CD4-positive, alpha-beta T cell treated with Interleukin-21 for 1 hour (primary cell): ENCODE results near the gene TAOK1.

Source experiments
- DNase-seq: peaks from one replicate; pipeline ENCODE4 v3.0.0-alpha.2; 2020

Gene TAOK1

GRCh38 chr17:29586676-29587469, 196.7 kb downstream of the TAOK1 start:
- no peak for DNase-seq

DNA sequence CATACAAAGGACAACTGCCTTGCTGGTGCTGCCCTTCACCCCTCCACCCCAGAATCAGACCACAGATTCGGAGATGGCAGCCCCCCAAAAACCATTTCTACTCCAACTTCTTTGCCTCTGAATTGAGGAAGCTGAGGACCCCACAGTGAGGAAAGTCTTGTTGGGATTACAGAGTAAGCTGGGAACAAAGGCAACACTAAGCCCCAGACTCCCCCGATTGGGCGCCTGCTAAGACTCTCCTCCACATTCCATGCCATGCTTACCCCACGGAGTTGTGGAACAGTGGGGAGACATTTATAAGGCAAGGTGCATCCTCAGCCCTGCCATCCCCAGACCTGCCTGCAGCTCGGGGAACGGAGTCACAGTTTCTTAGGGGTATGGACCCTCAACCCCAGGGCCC, 197.4 kb downstream of the TAOK1 start:
- DNase-seq: no peak

GRCh38 chr17:29588017-29588561, 197.9 kb downstream of the TAOK1 start:
- no peak for DNase-seq

- peak; percentile 53 for DNase-seq
These were observed 198.6 kb downstream of the TAOK1 start for GRCh38 chr17:29588562-29589411.

DNA sequence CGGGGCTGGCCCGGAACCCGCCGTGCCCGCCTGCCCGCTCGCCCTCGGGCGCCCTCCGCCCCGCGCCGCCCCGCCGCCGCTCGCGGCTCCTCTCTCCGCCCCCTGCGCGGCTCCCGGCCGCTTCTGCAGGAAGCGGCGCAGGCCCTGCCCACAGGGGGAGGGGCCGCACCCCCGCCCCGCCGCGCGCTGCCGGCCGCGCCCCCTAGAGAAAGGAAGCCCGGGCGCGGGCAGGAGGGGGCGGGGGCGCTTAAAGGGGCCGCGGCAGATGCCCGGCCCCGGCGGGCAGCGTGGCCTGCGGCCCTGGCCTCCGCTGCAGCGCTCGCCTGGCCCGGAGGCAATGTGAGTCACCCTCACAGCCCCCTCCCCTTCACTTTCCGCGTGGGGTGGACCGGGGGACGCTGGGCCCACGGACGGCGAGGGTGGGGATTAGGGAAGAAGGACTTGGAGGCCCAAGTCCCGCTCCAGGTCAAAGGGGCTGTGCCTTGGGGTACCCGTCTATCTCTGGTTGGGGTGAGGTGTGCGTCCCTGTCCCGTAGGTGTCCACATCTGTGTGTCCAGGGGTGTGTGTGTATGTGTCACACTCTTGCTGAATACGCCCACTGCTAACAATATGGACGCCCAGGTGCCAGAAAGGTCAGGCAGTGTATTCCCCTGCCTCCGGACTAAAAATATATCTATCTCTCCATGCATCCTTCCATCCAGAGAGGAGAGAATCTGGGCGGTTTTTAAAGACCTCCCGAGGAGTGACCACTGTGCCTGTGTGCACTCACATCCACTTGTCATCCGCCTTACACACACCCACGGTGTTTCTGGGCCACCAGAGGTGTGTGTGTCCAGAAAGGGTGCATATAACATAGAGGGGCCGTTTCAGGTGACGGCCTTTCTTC, 199.6 kb downstream of the TAOK1 start, which contains the start of gene GIT1:
TSS of gene GIT1 (minus strand) at position 125 of the 887 bp plus-strand sequence. CDS start 270 bp downstream, outside the sequence.
- peak; percentile 87 for DNase-seq

DNA sequence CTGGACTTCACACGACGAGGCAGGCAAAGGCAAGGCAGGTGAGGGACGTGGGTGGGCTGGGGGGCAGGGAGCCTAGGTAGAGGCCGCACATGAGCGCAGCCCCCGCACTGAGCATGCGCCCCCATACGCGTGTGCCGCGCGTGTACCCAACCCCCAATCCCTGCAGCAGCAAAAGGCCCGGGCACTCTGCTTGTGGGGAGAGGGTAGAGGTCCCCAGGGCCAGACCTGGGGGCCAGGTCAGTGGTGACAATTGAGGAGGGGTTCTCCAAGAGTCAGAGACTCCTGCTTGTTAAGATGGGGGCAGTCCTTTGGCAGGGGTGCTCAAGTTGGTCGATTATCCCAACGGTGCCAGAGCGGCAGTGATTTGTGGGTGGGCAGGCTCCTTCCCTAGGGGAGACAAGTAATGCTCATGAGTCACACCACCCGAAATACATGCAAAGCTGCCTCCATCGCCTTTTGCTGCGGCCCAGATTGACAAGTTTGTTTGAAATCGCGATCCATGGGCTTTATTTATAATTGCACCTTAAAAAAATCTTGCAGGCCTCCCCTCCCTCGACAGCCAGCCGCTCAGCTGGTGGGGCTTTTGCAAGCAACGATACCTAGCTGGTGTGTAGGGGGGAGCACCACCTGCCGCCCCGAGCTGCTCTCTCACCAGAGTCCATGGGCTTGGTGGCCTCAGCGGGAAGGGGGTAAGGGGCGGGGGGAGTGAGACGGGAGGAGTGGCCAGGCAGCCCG, 200.4 kb downstream of the TAOK1 start:
- peak; percentile 22 for DNase-seq

- peak; percentile 30 for DNase-seq
These were observed 201.1 kb downstream of the TAOK1 start for GRCh38 chr17:29591146-29591736.

DNA sequence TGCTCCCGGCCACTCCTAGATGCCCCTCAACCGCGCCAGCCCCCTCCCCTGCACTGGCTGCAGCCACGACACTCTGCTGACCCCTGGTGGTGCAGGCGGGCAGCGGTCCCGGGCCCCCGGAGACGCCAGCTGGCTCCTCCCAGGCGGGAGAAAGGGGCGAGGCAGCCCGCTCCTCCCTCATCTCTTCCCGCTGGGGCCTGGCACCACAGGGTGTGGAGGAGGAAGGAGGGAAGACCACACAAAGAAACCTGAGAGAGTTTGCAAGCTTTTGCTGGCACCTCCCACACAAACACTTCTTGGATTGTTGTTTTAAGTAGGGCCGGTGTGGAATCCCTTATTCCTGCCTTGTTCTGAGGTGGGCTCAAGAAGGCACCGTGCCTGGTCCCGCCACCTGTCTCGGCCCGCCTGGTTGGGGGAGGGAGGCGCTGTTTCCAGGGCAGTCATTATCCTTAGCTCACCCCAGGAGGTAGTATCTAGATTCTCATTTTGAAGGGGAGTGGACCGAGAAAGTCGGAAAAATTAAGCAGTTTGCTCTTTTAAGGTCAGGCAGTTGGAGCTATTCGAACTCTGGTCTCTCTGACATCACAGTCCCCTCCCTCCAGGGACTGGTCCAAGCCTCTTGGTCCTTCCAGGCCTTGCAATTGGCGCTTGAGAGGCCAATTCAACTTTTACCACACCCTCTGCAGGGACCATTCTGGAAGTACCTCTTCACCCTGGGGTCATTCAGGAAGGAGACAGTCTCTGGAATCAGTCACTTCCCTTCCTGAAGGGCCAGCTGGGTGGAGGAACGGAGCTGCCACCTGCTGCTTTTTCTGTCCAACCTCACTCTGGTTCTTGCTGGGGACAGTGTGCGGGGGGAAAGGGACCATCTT, 201.8 kb downstream of the TAOK1 start:
- DNase-seq: peak; percentile 78

DNA sequence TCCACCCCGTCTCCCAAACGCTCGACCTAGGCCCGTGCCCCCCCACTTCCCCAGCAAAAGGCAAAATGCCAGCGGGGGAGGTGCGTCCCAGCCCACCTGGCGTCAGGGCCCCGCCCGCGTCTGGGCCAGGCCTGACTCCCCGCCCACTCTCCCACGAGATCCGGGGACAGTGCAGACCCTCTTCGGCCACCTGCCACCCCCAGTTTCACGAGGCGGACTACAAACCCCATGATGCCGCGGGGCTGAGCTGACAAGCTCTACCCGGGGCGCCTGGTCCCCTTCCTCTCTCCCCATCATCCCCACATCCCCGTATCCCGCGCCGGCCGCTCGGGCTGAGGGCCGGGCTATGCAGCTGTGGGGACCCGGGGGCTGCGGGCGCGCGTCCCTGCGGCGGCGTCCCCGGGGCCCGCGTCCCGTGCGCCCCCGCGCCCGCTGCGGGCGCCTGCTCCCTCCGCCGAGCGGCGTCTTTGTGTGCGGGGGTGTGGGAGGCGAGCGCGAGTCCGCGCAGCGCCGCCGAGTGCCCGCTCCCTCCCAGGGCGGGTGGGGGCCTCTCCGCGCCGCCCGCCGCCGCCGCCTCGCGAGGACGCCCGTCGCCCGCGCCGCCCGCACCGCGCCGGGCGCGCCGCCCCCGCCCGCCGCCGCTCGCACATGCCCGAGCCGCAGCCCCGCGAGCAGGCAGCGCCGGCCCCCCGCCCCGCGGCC, 202.8 kb downstream of the TAOK1 start, which contains the start of gene ANKRD13B:
TSS of gene ANKRD13B (plus strand) at position 283 of the 702 bp plus-strand sequence. CDS start 490 bp downstream, outside the sequence.
- peak; percentile 37 for DNase-seq

DNA sequence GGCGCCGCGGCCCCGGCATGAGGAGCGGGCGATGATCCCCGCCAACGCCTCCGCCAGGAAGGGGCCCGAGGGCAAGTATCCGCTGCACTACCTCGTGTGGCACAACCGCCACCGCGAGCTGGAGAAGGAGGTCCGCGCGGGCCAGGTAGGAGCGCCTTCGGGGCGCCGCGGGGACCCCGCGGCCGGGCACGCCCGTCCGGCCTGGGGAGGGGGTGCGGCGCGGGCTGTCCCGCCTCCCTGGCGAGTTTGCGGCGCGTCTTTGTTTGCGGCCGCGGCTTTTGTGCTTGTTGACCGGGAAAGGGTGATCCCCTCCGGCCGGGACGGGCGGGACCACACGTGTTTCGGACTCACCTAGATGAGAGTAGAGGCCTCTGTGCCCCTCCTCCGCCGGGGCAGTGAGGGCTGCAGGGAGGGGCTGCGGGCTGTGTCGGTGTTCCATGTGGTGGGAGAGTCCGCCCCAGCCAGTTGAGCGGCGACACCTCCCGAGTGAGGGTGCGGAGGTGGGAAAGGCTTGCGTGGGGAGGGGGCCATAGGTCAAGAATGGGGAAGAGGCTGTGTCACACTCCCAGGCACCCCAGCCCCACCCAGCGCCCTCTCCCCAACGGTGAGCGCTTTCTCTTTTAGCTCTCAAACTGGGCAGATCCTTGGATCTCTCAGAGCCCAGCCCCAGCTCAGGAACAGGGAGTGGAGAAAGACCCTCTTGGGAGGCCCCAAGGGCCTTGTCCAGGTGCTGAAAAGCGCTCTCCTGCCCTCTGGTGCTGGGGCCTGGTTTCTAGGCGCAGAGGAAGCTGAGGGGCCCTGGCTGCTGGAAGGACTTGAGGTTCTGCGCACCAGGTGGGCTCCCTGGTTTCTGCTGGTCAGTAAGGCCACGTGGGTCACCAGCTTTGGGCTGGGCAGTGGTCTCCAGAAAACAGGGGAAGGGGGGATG, 203.7 kb downstream of the TAOK1 start:
- no peak for DNase-seq

- DNase-seq: no peak
These were observed 204.4 kb downstream of the TAOK1 start for GRCh38 chr17:29594519-29595090.

DNA sequence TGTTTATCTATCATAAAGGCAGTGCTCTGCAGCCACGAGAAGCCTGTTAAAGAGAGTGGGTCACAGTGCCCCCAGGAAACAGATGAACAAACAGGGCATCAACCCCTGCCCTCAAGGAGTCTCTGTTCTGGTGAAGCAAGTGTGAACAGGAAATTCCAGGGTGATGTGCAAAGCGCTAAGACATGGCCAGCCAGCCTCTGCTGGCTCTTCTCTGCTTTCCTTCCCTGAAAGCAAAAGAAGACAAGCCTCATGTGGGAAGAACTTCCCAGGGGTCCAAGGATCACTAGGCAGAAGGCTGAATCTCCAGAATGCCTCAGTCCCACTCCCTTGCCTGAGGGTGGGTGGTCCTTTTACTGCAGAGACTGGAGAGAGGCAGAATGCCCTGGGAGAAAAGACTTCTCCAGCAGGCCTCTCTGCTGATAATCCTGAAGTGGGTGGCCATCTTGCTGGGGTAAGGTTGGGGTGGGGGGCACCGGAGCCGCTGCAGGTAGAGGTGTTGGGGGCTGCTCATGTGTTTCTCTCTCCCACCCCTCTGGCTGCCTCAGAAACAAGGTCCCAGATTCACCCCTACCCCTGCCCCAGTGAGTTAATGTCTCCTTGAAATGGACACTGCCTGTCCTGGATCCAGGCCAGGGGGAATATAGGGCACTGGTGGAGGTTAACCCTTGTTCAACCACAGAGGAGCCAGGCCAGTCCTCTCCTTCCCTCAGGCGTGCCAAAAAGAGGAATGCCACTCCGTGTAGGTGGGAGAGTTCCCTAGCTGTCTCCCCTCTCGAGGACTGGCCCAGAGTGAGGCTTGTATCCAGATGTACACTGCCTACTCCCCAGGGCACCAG, 205.2 kb downstream of the TAOK1 start:
- DNase-seq: no peak

DNA sequence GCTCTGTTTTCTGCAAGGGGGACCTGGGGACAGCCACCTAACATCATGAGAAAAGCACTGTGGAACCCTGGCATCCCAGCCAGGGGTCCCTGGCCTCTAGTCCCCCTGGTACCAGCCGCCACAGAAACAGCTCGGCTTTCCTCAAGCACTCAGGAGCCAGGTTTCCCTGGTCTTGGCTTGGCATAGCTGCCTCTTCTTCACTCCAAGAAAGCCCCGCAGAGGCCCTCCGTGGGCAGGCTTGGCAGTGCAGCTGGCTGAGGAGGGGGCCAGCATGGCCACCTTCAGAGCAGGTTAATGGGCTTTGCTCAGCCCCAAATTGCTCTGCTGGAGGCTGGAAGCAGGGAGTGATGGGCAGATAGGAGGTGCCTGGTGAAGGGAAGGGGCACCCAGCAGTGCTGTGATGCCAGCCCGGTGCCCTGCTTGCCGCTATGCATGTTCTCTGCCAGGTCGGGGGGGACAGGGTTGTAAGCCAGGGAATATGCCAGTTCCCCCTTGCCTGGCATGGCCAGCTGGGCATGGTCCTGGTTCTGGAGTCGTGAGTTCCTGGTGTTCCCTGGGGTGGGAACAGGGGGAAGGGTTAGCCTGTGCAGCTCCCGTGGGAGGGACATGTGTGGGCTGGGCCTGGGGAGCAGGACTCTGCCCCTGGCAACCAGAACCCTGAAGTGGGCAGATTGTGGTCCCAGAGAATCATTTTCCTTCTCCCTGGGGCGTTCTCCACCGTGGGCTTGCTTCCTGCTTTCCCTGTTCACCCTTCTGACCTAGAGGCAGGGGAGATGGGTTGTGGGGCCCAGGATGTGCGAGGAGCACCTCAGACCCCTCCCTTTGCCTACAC, 206.0 kb downstream of the TAOK1 start:
- DNase-seq: no peak

DNA sequence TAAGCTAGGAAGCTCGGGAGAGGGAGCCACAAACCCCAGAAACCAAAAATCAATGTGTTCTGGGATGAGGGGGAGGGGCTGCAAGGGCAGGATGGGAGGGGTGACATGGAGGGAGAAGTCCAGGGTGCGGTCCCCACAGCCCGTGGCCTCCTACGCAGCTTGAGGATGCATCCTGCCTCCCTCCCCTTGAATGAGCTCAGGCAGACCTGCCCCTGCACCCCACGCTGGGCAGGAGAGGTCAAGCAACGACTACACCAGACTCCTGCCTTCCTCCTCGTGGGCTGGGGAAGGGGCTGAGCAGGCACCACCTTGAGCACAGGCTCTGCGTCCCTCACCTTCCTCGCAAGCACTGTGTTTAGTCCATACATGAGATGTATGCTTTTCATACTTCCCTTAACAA, 206.6 kb downstream of the TAOK1 start:
- no peak for DNase-seq

GRCh38 chr17:29597361-29598172, 207.4 kb downstream of the TAOK1 start:
- no peak for DNase-seq
